Urothelium cell line (cell line): ENCODE measurements around the gene TCF7.

Experiments
- DNase-seq: peaks from one replicate; pipeline ENCODE4 v3.0.0; 2011; ENCODE audit warnings: low spot score, mixed read lengths
- FAIRE-seq: peaks from 2 replicates; lab custom pipeline; 2011; peaks lifted over from hg19 to GRCh38; lab: Jason Lieb, UNC

TCF7 gene

GRCh38 chr5:134128648-134128995 is 14.1 kb downstream of the TCF7 start:
- DNase-seq, result no peak
- FAIRE-seq, result no peak

GRCh38 chr5:134129411-134130238 is 15.1 kb downstream of the TCF7 start:
- DNase-seq (no peak), FAIRE-seq (no peak)

GRCh38 chr5:134130239-134130945 is 15.9 kb downstream of the TCF7 start:
- DNase-seq (no peak), FAIRE-seq (no peak)

GRCh38 chr5:134131165-134131564 is 16.7 kb downstream of the TCF7 start:
- FAIRE-seq (no peak), DNase-seq (no peak)

- DNase-seq, result no peak
- no peak for FAIRE-seq
These were observed 17.3 kb downstream of the TCF7 start for GRCh38 chr5:134131578-134132350.

- FAIRE-seq (no peak), DNase-seq (no peak)
These were observed 18.1 kb downstream of the TCF7 start for GRCh38 chr5:134132372-134133187.

- DNase-seq, result no peak
- FAIRE-seq, result no peak
These were observed 18.9 kb downstream of the TCF7 start for GRCh38 chr5:134133188-134133994.

- DNase-seq (no peak), FAIRE-seq (no peak)
These were observed 19.6 kb downstream of the TCF7 start for GRCh38 chr5:134133995-134134541.

GRCh38 chr5:134135091-134135655 is 20.7 kb downstream of the TCF7 start:
- DNase-seq (no peak), FAIRE-seq (no peak)

GRCh38 chr5:134136221-134136631 is 21.7 kb downstream of the TCF7 start:
- DNase-seq, result no peak
- FAIRE-seq, result no peak

- FAIRE-seq, result no peak
- DNase-seq, result no peak
These were observed 22.3 kb downstream of the TCF7 start for GRCh38 chr5:134136771-134137170.

GRCh38 chr5:134138416-134139376 is 24.2 kb downstream of the TCF7 start:
- DNase-seq (no peak), FAIRE-seq (no peak)

GRCh38 chr5:134139377-134139851 is 24.9 kb downstream of the TCF7 start:
- no peak for DNase-seq
- no peak for FAIRE-seq

- DNase-seq (no peak), FAIRE-seq (no peak)
These were observed 25.5 kb downstream of the TCF7 start for GRCh38 chr5:134139891-134140469.

GRCh38 chr5:134140530-134141201 is 26.2 kb downstream of the TCF7 start:
- DNase-seq, result peak; percentile 71
- no peak for FAIRE-seq

GRCh38 chr5:134141331-134142050 is 27.0 kb downstream of the TCF7 start:
- FAIRE-seq (no peak), DNase-seq (no peak)
